GM23248 (cell line): ENCODE results near the gene ACOT7.

Experiments
- EZH2 ChIP-seq: fragments of 200-600 bp; sonication (generic); IDR thresholded peaks from 2 replicates; pipeline ENCODE4 v1.6.1; 2018; ENCODE audit warnings: antibody characterized with exemption, mild to moderate bottlenecking; ENCODE audit not compliant: insufficient read depth, poor library complexity, severe bottlenecking
- EZH2phosphoT487 ChIP-seq: fragments of 200-600 bp; sonication (generic); IDR thresholded peaks from 2 replicates; pipeline ENCODE4 v1.6.1; 2018; ENCODE audit warnings: antibody characterized with exemption, moderate library complexity, mild to moderate bottlenecking, low read depth; ENCODE audit not compliant: insufficient read depth

GRCh38 chr1:6300342-6301048, 93.1 kb downstream of the ACOT7 start:
- TF ChIP-seq EZH2phosphoT487 = no peak
- TF ChIP-seq EZH2 = no peak
